Measurements from ENCODE around the gene TEX53. TPM values are rescaled to one million over a fixed set of nuclear protein-coding genes. Genes with fewer than 3 reads are reported as not detected.

Gene TEX53
- total and polyA plus RNA-seq, 10 of the 15 experiments (the other 5 are each of a cell fraction or from before 2014, with no cell fraction given), result not detected

DNA sequence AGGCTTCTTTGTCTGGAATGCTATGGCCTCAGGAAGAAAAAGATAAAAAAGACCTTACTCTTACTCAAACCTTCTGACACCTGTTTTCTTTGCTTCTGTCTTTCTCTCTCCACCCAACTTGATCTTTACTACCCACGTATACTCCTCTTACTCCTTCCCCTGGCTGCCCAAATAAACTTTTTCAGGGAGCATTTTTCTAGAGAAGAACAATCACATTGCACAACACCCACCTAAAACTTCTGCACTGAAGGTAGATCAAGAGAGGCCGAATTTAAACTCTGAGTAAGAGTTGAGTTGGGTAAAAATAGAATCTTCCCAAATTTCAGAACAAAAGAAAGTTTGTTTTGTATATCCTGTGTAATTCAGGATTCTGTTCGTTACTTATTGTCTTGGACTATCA is 20.5 kb upstream of the TEX53 start (continued):
- TF ChIP-seq ZNF592 (IDR thresholded peaks at IDR 0.05), result no peak
- TF ChIP-seq WRNIP1 (IDR thresholded peaks at IDR 0.05; ENCODE audit: borderline replicate concordance, low read depth, low read length), result no peak
- no peak for TF ChIP-seq NR2C2 (IDR thresholded peaks at IDR 0.05; ENCODE audit: borderline replicate concordance, control insufficient read depth, insufficient read length, low read depth)
- TF ChIP-seq ZNF24 (IDR thresholded peaks at IDR 0.05), result no peak
- TF ChIP-seq SMC3 (IDR thresholded peaks at IDR 0.05; ENCODE audit: borderline replicate concordance, low read length), result no peak
- TF ChIP-seq SIN3A (IDR thresholded peaks at IDR 0.05; ENCODE audit: low read depth, low read length), result no peak
- TF ChIP-seq CBFB (IDR thresholded peaks at IDR 0.05; ENCODE audit: low read depth), result no peak
- TF ChIP-seq BMI1 (IDR thresholded peaks at IDR 0.05; ENCODE audit: borderline replicate concordance), result no peak
- no peak for TF ChIP-seq CHD2 (IDR thresholded peaks at IDR 0.05; ENCODE audit: borderline replicate concordance, low read depth, low read length)

- H4K20me1 ChIP-seq (ENCODE audit: control insufficient read depth, insufficient read depth), result no peaks in the 10 kb centered on the region
- FAIRE-seq, result no peak
- TF ChIP-seq MYC (IDR thresholded peaks at IDR 0.05; ENCODE audit: insufficient read depth, insufficient read length, insufficient replicate concordance, low read length, severe bottlenecking) (no peak), ZZZ3 (IDR thresholded peaks at IDR 0.05; ENCODE audit: control insufficient read depth, insufficient read length, low read depth) (no peak)
- in situ Hi-C loops (cut with MboI), result loop anchor here (5.0 to 10.0 kb wide), 3 partner anchors 235 to 847 kb away; no protein-coding TSS in a partner anchor
- no peaks in the 10 kb centered on the region for H3K79me2 ChIP-seq (ENCODE audit: control insufficient read depth, insufficient read depth, low read length)
- BruUV-seq (replicated peaks), result no TSS peak
- H3K4me3 ChIP-seq, result no peak overlapping the region
- ChIA-PET RAD21 (ENCODE audit: unreplicated experiment) (interaction anchor here (2.0 kb wide), 1 partner anchor 24 kb away, joined by 4 read pairs; no protein-coding TSS in a partner anchor), SMC1A (ENCODE audit: uncharacterized antibody, unreplicated experiment) (interaction anchor here (0.6 to 3.5 kb wide), 7 partner anchors 11 to 534 kb away, joined by 3 to 12 read pairs (median 3); no protein-coding TSS in a partner anchor), POLR2A (no interaction called here), CTCF (interaction anchor here (1.8 to 11.6 kb wide), 3 partner anchors 11 to 337 kb away, joined by 3 to 135 read pairs (median 10); no protein-coding TSS in a partner anchor)
- H3K27me3 ChIP-seq (replicated peaks in 1 of 2; ENCODE audit: control insufficient read depth in 2 of 2, insufficient read depth in 2 of 2, low read length in 1 of 2), result peaks cover 0 to 9% of the 10 kb centered on the region in 2 experiments; a peak in 2 of 4 replicates
- DNase-seq (ENCODE audit: low read depth, low spot score), result no peak
- H3K27ac ChIP-seq (ENCODE audit: control insufficient read depth, insufficient read depth), result no peak overlapping the region
- H3K36me3 ChIP-seq (ENCODE audit: control insufficient read depth in 2 of 2, insufficient read depth in 2 of 2, low read length in 1 of 2), result no peaks in the 10 kb centered on the region
- no peak overlapping the region for H3K9ac ChIP-seq (ENCODE audit: control insufficient read depth, insufficient read depth, low read length)
- H3K4me2 ChIP-seq (ENCODE audit: control insufficient read depth, insufficient read depth), result no peak overlapping the region
- intact Hi-C loops (cut with micrococcal nuclease; ENCODE audit: unreplicated experiment), result no loop called here
- H2AFZ ChIP-seq (ENCODE audit: control insufficient read depth, low read depth, low read length), result no peak overlapping the region
- no peaks in the 10 kb centered on the region for H3K9me3 ChIP-seq (replicated peaks; ENCODE audit: control insufficient read depth, insufficient read depth, low read length)
- no peak for ATAC-seq
- 17% methylated on average over 3 of the region's 3 CpGs for WGBS (ENCODE audit: insufficient coverage, insufficient replicate concordance, low lambda C conversion rate, missing lambda C conversion rate)
- H3K4me1 ChIP-seq (ENCODE audit: control insufficient read depth, insufficient read depth, low read length), result no peaks in the 10 kb centered on the region
Observed at GRCh38 chr9:114677418-114677817, 19.8 kb upstream of the TEX53 start.

Measured in GM12878 (cell line).